A673 (cell line): ENCODE measurements around the gene SCAF4. TPM values are rescaled to one million over a fixed set of nuclear protein-coding genes. Genes with fewer than 3 reads are reported as not detected.
"Not testable (repeated sequence)": the region's sequence is repeated elsewhere in the genome, so short reads cannot be mapped to it uniquely, and the experiment has no call there.

ENCODE experiments used
- BruUV-seq: library from RNA; stranded (reverse); fragments of 400-500 nt; replicated peaks from 2 replicates; lab custom pipeline; 2021; lab: Mats Ljungman, UMichigan
- CTCF ChIA-PET: fragments of 300-600 bp; sonication (Branson Sonifier 250); formaldehyde crosslinking; loops from one replicate; lab custom pipeline; 2022; ENCODE audit warnings: antibody characterized with exemption; lab: Charles Lee
- POLR2A ChIA-PET: fragments of 300-600 bp; sonication (Branson Sonifier 250); formaldehyde crosslinking; loops from one replicate; lab custom pipeline; 2022; ENCODE audit warnings: antibody characterized with exemption; ENCODE audit not compliant: low non-redundant PET; lab: Charles Lee
- DNase-seq: peaks from one replicate; pipeline ENCODE4 v3.0.0-alpha.2; 2015; ENCODE audit warnings: low spot score
- H3K27ac ChIP-seq: fragments of 200-600 bp; sonication (generic); 2 replicates; pipeline ENCODE4 v1.5.1; 2016; ENCODE audit warnings: mixed run types, low read depth, mild to moderate bottlenecking, mixed read lengths, antibody characterized with exemption, low read length; ENCODE audit not compliant: poor library complexity, severe bottlenecking
- H3K27me3 ChIP-seq: fragments of 200-600 bp; sonication (generic); replicated peaks from 2 replicates; pipeline ENCODE4 v1.6.1; 2017; ENCODE audit warnings: mixed run types, low read depth, mild to moderate bottlenecking, mixed read lengths, antibody characterized with exemption, low read length; ENCODE audit not compliant: insufficient read depth, poor library complexity
- H3K36me3 ChIP-seq: fragments of 200-600 bp; sonication (generic); 2 replicates; pipeline ENCODE4 v1.6.1; 2016; ENCODE audit warnings: mixed run types, mild to moderate bottlenecking, mixed read lengths, antibody characterized with exemption, low read length; ENCODE audit not compliant: insufficient read depth, poor library complexity, severe bottlenecking
- H3K4me1 ChIP-seq: fragments of 200-600 bp; sonication (generic); 2 replicates; pipeline ENCODE4 v1.6.1; 2017; ENCODE audit warnings: mixed run types, mild to moderate bottlenecking, mixed read lengths, antibody characterized with exemption, low read length; ENCODE audit not compliant: insufficient read depth, poor library complexity, severe bottlenecking
- H3K4me3 ChIP-seq: fragments of 200-600 bp; sonication (generic); 2 replicates; pipeline ENCODE4 v1.5.1; 2016; ENCODE audit warnings: low read depth, mixed run types, mild to moderate bottlenecking, mixed read lengths, low read length; ENCODE audit not compliant: poor library complexity, severe bottlenecking
- H3K9me3 ChIP-seq: fragments of 200-600 bp; sonication (generic); 2 replicates; pipeline ENCODE4 v1.6.1; 2016; ENCODE audit warnings: mixed run types, low read depth, mild to moderate bottlenecking, mixed read lengths, antibody characterized with exemption, low read length; ENCODE audit not compliant: poor library complexity, severe bottlenecking
- CTCF ChIP-seq: fragments of 300-800, 200-600 bp; sonication (generic); conservative IDR thresholded peaks from 2 replicates; pipeline ENCODE4 v1.5.1; 2017; ENCODE audit warnings: low read depth, mild to moderate bottlenecking, antibody characterized with exemption, low read length, moderate library complexity, mixed read lengths
- EZH2 ChIP-seq: fragments of 200-600 bp; sonication (generic); IDR thresholded peaks from 2 replicates; pipeline ENCODE4 v1.6.1; 2017; ENCODE audit warnings: borderline replicate concordance, low read depth, mild to moderate bottlenecking, mixed read lengths, antibody characterized with exemption, low read length; ENCODE audit not compliant: poor library complexity, severe bottlenecking
- intact Hi-C: fragments of 100-400 bp; cut with micrococcal nuclease; formaldehyde crosslinking; loops from one replicate; pipeline ENCODE4 v1.10.0; 2022; ENCODE audit not compliant: unreplicated experiment
- total RNA-seq: library from RNA; stranded (reverse); gene quantifications from 2 replicates; pipeline ENCODE4 v1.2.3, GENCODE V29; 2021

Gene SCAF4
- total RNA-seq, 1 experiment from 2014 or later: 57.0 TPM

DNA sequence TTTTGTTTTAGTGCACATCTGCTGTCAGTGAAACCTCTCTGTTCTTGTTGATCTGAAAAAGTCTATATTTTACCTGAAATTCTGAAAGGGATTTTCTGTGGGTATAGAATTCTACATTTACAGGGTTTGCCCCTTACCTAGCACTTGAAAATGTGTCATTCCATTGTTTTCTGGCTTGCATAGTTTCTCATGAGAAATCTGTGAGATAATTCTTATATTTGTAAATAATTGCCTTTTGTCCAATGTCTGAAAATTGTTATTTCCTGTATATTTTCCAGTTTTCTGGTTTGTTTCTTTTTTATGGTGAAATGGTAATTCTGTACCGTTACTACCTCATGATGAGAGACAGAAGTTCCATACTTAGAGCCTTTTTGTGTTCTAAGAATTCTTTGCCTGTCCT is 11.8 kb upstream of the SCAF4 start:
- intact Hi-C loops: no loop called here
- DNase-seq: no peak
- Histone ChIP-seq H3K4me3 (no peak overlapping the region), H3K9me3 (peaks cover 4% of the 10 kb centered on the region), H3K4me1 (no peaks in the 10 kb centered on the region), H3K36me3 (no peaks in the 10 kb centered on the region), H3K27ac (no peak overlapping the region), H3K27me3 (no peaks in the 10 kb centered on the region)
- POLR2A ChIA-PET: no interaction called here
- CTCF ChIA-PET: no interaction called here
- no TSS peak for BruUV-seq
- TF ChIP-seq EZH2: no peak
- no peak for TF ChIP-seq CTCF

DNA sequence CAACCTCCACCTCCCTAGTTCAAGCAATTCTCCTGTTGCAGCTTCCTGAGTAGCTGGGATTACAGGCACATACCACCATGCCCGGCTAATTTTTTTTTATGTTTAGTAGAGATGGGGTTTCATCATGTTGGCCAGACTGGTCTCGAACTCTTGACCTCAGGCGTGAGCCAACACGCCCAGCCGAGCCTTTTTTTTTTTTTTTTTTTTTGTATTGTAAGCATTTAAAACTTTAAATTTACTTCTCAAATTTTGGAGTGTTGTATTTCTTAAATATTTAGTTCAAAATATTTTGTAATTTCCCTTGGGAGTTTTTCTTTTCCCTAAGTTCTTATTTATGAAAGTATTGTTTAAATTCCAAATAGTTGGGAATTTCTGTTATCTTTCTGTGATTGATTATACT is 9.2 kb upstream of the SCAF4 start:
- BruUV-seq: no TSS peak
- DNase-seq: no peak
- intact Hi-C loops: no loop called here
- Histone ChIP-seq H3K4me1 (no peaks in the 10 kb centered on the region), H3K36me3 (no peaks in the 10 kb centered on the region), H3K27ac (no peak overlapping the region), H3K4me3 (no peak overlapping the region), H3K9me3 (peaks cover 4% of the 10 kb centered on the region), H3K27me3 (no peaks in the 10 kb centered on the region)
- CTCF ChIA-PET: no interaction called here
- TF ChIP-seq CTCF (no peak), EZH2 (no peak)
- POLR2A ChIA-PET: no interaction called here

GRCh38 chr21:31737586-31738397 is 5.9 kb upstream of the SCAF4 start:
- H3K9me3 ChIP-seq, DNase-seq, BruUV-seq, H3K27me3 ChIP-seq, H3K27ac ChIP-seq, H3K4me1 ChIP-seq, intact Hi-C loops, H3K36me3 ChIP-seq, H3K4me3 ChIP-seq: not testable (repeated sequence)
- POLR2A ChIA-PET: interaction anchor here (0.7 kb wide), 1 partner anchor 38 kb away, joined by 10 read pairs; no protein-coding TSS in a partner anchor
- CTCF ChIA-PET: interaction anchor here (0.6 kb wide), 1 partner anchor 31 kb away, joined by 4 read pairs; no protein-coding TSS in a partner anchor
